ENCODE measurements around the gene CYSRT1.

The CYSRT1 gene

DNA sequence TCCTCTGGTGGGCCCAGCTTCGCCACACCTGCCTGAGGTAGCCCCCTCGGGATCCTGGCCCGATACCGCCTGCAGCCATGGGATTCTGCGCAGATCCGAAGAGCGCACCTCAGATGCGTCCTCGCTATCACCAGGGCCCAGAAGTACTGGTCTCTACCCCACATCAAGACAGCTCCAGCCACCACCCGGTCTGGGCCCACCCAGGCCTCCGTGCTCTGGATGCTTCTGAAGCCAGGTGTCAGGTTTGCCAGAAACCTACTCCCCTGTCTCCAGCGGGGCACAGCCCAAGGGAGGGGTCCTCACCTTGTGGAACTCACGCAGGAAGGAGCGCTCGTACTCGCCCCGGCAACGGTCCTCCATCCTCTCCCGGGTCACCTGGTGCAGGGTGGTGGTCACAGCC is 39.1 kb upstream of the CYSRT1 start:
- no peak for DNase-seq (ENCODE audit: low read depth)
- TF ChIP-seq, protein P1, sequence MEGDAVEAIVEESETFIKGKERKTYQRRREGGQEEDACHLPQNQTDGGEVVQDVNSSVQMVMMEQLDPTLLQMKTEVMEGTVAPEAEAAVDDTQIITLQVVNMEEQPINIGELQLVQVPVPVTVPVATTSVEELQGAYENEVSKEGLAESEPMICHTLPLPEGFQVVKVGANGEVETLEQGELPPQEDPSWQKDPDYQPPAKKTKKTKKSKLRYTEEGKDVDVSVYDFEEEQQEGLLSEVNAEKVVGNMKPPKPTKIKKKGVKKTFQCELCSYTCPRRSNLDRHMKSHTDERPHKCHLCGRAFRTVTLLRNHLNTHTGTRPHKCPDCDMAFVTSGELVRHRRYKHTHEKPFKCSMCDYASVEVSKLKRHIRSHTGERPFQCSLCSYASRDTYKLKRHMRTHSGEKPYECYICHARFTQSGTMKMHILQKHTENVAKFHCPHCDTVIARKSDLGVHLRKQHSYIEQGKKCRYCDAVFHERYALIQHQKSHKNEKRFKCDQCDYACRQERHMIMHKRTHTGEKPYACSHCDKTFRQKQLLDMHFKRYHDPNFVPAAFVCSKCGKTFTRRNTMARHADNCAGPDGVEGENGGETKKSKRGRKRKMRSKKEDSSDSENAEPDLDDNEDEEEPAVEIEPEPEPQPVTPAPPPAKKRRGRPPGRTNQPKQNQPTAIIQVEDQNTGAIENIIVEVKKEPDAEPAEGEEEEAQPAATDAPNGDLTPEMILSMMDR (IDR thresholded peaks at IDR 0.05; ENCODE audit: control insufficient read depth, insufficient read depth, low read depth, low read length, missing control alignments) = no peak
- no peak overlapping the region for H3K4me3 ChIP-seq (ENCODE audit: control insufficient read depth, low read depth, low read length)

DNA sequence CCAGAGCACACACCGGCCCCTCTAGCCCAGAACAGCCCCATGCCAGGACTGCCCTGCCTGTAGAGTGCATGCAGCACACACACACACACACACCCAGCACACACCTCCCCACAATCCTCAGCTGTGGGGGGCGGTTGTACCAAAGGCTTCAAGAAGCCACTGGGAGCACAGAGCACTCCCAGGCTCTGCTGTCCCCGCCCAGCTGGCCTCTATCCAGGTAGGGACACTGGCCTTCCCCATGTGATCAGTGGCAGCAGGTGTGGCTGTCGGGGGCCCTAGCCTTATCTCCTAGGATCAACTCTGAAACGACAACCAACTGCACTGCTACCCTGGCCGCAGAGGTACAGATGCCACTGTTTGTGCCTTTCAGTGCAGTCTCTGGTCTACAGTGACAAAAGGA is 38.6 kb upstream of the CYSRT1 start:
- TF ChIP-seq, protein P1 (IDR thresholded peaks at IDR 0.05; ENCODE audit: control insufficient read depth, insufficient read depth, low read depth, low read length, missing control alignments) = no peak
- no peak overlapping the region for H3K4me3 ChIP-seq (ENCODE audit: control insufficient read depth, low read depth, low read length)

DNA sequence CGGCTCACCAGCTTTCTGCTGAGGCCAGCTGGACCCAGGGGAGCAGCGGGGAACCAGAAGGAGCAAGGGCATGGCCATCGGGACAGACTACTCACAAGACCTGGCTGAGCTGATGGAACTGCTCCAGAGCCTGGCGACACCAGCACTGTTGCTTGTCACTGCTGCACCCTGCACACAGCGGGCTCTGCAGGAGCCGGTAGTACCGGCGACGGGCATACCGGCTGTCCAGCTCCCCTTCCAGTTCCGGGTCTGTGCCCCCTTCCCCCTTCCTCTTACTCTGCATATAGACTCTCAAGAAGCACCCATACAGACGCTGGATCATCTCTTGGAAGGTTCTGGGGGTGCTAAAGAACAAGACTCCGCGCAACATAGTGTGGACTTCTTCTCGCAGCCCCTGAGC is 37.6 kb upstream of the CYSRT1 start:
- DNase-seq (ENCODE audit: low read depth) = no peak
- TF ChIP-seq, protein P1 (IDR thresholded peaks at IDR 0.05; ENCODE audit: control insufficient read depth, insufficient read depth, low read depth, low read length, missing control alignments) = no peak
- peak overlapping the region; percentile 98 for H3K4me3 ChIP-seq (ENCODE audit: control insufficient read depth, low read depth, low read length)

More for the DNA sequence above, 38.6 kb upstream of the CYSRT1 start:
- no peak for DNase-seq (ENCODE audit: low read depth)

DNA sequence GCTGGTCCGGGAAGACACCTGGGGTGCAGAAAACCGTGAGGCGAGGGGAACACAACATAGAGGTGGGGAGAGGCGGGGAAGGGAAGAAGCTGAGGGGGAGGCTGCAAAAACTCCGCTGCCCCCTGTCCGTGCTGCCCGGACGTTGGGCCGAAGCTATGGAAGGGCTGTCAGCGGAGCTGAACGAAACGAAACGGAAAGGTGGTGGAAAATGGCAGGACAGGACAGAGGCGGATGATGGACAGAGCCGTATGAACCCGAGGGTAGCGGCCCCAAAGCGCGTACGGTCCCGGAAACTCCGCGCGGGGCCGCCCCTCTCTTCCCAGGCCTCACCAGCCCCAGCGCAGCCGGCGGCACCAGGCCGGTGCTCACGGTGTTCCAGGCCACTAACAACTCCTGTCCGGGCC is 36.9 kb upstream of the CYSRT1 start:
- H3K4me3 ChIP-seq (ENCODE audit: control insufficient read depth, low read depth, low read length) = peak overlapping the region; percentile 98
- DNase-seq (ENCODE audit: low read depth) = no peak
- TF ChIP-seq, protein P1 (IDR thresholded peaks at IDR 0.05; ENCODE audit: control insufficient read depth, insufficient read depth, low read depth, low read length, missing control alignments) = no peak

DNA sequence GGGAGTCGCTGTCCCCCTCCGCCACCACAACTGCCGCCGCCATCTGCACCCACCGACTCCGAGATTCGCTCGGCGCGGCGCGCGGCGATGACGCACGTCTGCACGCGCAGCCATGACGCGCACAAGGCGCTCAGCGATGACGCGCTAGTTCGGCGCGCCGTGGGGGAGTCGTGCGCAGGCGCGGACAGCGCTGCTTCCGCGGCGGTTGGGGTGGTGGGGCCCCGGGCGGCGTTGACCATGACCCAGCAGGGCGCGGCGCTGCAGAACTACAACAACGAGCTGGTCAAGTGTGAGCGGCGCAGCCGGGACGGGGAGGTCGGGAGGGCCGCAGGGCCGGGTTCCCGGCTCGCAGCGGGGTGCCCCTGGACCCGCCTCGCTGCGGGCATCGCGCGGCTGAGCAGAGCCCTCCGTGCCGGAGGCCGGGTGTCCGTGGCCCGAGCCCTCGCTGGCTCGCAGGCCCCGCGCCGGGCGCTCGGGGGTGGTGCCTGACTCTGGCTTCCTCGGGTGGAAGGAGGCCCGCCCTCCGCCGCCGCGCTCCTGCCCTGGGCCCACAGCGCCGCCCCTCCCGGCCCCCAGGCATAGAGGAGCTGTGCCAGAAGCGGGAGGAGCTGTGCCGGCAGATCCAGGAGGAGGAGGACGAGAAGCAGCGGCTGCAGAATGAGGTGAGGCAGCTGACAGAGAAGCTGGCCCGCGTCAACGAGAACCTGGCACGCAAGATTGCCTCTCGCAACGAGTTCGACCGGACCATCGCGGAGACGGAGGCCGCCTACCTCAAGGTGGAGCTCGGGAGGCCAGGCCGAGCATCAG is 36.3 kb upstream of the CYSRT1 start, which contains the start of the genes ANAPC2 and SSNA1:
ANAPC2 (minus strand) TSS at position 71 of the 807 bp plus-strand sequence; CDS start at position 43, 28 bp downstream.
SSNA1 (plus strand) TSS at position 187 of the 807 bp plus-strand sequence; CDS start at position 238, 51 bp downstream.
- H3K4me3 ChIP-seq (ENCODE audit: control insufficient read depth, low read depth, low read length) = peak within 1 kb of the TSS; percentile 98
- TF ChIP-seq, protein P1 (IDR thresholded peaks at IDR 0.05; ENCODE audit: control insufficient read depth, insufficient read depth, low read depth, low read length, missing control alignments) = peak; percentile 57
- peak; percentile 64 for DNase-seq (ENCODE audit: low read depth)

DNA sequence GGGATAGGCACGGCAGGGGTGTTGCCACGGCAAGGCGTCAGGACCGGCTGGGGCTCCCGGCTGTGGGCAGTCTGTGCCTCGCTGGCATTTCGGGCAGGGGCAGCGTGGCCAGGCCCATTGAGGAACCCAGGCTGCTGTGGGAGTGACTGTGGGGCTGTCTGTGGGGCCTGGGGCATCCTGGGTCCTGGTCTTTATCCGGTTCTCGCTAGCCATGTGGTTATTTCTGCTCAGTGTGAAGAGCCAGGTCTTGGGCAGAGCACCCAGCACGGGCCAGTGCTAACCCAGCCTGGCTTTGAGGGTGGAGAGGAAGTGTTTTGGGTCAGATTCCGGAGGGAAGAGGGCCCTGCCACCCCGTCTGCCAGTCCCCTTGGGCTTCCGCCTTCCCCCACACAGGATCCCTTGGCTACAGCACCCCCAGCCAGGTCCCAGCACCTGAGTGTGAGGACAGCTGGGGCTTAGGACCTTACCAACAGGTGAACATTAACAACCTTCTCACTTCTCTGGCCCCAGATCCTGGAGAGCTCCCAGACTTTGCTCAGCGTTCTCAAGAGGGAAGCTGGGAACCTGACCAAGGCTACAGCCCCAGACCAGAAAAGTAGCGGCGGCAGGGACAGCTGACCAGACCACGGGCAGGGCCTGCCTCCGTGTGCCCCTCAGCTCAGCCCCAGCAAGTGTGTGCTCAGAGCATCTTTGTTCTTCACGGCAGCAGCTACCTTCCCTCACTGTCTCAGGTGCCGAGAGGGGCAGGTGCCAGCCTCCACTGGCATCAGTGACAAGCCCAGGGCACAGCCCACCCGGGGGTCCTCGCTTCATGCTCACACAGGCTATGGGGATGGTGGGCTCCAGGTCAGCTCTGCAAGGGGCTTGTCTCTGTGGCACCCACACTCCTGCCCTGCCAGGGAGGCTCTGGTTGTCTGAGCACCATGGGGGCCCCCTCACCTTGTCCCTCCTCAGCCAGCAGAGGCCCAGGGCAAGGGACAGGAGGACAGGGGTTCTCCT is 35.4 kb upstream of the CYSRT1 start:
- DNase-seq (ENCODE audit: low read depth) = no peak
- TF ChIP-seq, protein P1 (IDR thresholded peaks at IDR 0.05; ENCODE audit: control insufficient read depth, insufficient read depth, low read depth, low read length, missing control alignments) = no peak
- H3K4me3 ChIP-seq (ENCODE audit: control insufficient read depth, low read depth, low read length) = peak overlapping the region; percentile 98

Data from AG09309 (cell line).